ENCODE data around the gene AADACL4.

AADACL4 gene

DNA sequence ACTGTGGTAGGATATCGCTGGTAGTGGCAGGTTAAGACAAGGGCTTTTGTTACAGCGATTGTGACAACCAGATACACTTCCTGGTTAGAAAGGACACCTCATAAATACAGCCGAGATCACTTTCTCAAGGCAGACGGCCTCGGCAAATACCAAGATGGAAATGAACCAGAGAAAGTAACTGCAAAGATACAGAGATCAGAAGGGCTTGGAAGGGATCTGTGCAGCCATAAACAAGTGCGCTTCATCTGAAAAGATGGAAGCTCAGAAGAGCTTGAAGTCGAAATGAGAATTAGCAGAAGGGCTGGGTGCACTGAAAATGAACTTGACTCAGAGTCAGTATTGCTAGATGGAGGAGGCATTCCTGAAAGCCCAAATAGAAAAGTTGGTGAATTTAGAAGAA is 32.9 kb upstream of the AADACL4 start:
- TF ChIP-seq, protein P1, sequence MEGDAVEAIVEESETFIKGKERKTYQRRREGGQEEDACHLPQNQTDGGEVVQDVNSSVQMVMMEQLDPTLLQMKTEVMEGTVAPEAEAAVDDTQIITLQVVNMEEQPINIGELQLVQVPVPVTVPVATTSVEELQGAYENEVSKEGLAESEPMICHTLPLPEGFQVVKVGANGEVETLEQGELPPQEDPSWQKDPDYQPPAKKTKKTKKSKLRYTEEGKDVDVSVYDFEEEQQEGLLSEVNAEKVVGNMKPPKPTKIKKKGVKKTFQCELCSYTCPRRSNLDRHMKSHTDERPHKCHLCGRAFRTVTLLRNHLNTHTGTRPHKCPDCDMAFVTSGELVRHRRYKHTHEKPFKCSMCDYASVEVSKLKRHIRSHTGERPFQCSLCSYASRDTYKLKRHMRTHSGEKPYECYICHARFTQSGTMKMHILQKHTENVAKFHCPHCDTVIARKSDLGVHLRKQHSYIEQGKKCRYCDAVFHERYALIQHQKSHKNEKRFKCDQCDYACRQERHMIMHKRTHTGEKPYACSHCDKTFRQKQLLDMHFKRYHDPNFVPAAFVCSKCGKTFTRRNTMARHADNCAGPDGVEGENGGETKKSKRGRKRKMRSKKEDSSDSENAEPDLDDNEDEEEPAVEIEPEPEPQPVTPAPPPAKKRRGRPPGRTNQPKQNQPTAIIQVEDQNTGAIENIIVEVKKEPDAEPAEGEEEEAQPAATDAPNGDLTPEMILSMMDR (conservative IDR thresholded peaks at IDR 0.05; ENCODE audit: low read length): no peak
- DNase-seq (ENCODE audit: low read depth): no peak
- no peak overlapping the region for H3K4me3 ChIP-seq (ENCODE audit: low read length)

DNA sequence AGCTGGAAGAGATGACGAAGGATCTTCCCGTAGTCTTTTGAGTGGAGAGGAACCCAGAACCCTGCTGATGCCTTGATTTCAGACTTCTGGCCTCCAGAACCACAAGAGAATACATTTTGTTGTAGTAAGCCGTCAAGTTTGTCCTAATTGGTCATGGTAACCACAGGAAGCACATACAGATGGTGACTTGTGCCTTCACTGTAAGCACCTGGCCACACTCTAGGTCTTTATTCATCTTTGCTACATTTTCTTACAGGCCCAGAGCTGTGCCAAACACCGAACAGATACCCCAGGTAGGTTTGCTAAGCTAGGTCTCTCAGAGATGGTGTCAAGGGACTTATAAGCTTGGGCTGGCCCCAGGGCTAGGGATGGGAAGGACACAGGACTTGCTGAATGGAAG is 30.7 kb upstream of the AADACL4 start:
- DNase-seq (ENCODE audit: low read depth): no peak
- TF ChIP-seq, protein P1 (conservative IDR thresholded peaks at IDR 0.05; ENCODE audit: low read length): no peak
- no peak overlapping the region for H3K4me3 ChIP-seq (ENCODE audit: low read length)

DNA sequence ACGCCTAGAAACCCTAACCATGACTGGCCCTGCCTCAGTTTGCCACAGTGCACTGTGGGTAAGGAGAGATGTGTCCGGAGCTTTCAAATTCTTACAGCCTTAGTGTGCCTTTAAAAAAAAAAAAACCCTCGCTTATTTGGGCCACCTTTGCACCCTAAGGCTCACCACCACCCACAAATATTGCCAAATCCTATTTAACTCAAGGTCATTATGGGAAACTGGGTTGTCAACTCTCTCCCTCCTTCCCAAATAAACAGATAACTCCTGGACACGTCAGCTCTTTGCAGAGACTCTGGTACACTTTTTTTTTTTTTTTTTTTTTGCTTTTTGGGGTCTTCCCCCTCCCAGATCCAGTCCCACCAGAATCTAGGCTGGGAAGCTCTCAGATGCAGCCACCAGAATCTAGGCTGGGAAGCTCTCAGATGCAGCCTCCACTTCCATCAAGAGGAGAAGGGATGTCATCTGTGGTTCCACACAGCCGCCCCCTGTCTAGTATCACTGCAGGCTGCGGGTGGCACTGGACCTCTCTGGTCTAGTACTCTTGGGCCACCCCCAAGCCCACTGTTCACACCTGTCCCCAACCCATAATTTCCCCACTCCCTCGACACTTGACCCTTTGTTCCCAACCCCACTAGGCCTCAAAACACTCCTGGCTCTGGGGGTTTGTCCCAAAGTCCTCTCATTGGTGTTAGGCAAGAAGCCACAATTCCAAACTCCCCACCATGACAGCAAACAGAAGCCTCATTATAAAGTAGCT is 29.3 kb upstream of the AADACL4 start:
- H3K4me3 ChIP-seq (ENCODE audit: low read length): peak overlapping the region; percentile 88
- TF ChIP-seq, protein P1 (conservative IDR thresholded peaks at IDR 0.05; ENCODE audit: low read length): no peak
- no peak for DNase-seq (ENCODE audit: low read depth)

DNA sequence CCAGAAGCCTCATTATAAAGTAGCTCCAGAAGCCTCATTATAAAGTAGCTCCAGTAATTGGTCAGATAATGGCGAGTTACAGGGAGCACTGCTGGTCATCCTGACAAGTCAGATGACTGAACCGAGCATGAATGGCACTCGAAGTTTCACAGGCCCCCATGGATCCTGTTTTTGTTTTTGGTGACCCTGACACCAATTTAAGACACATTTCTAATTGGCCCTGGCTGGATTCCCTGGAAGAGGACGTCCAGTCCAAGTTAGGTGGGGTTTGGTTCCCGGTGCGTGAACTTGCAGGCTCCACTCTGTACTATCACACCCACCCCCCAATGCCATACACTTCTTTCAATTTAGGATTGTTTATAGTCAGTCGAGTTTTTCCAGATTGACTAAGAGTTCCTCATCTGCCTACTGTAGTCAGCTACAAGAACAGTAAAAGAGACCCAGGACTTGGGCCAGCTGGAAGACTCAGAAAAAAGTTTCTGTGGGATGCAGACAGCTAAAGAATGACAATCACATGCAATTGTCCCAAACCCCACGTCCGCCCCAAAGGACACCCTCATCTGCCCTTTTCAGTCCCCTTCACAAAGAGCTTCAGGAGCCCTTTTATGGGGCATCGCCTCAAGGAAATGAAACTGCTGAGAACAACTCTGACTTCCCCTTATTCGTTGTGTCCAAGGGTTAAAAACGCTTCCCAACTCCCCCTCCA is 28.6 kb upstream of the AADACL4 start:
- DNase-seq (ENCODE audit: low read depth): peak; percentile 45
- TF ChIP-seq, protein P1 (conservative IDR thresholded peaks at IDR 0.05; ENCODE audit: low read length): no peak
- peak overlapping the region; percentile 88 for H3K4me3 ChIP-seq (ENCODE audit: low read length)

DNA sequence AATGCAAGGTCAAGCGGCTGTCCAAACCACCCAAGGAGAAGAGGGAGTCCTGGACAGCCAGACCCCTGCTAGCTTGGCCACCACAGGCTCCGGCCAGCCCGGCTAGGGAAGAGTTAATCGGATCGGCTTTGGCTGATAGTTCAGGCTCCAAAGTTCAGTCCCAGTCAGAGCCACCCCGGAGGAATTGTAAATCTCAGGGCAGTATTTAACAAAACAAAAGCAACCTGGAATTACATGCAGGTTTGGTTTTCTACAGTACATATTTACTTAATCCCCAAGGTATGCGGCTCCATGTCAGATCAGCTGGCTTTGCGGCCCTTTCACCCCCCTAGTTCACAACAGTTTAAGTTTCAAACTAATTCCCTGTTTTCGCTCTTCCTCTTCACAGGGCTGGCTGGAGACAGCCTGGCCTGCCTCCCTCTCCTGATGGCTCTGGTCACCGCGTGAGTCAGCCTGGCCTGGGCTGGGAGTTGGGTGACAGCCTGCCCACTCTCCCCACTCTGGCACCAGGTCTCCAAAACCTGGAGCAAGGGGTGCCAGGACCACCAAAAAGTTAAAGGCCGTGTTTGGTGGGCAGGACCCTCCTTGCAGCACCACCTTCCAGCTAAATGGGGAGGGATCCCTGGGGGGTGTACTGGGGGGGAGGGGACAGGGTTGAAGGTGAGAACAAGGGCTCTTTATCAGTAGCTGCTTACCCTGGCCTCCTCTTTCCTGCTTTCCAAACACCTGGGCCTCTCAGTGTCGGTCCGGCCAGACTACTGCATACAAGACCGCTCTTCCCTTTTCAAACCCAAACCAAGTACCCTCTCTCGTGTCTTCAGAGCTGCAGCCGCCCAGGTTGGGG is 27.8 kb upstream of the AADACL4 start:
- H3K4me3 ChIP-seq (ENCODE audit: low read length): peak overlapping the region; percentile 88
- TF ChIP-seq, protein P1 (conservative IDR thresholded peaks at IDR 0.05; ENCODE audit: low read length): no peak
- peak; percentile 65 for DNase-seq (ENCODE audit: low read depth)

DNA sequence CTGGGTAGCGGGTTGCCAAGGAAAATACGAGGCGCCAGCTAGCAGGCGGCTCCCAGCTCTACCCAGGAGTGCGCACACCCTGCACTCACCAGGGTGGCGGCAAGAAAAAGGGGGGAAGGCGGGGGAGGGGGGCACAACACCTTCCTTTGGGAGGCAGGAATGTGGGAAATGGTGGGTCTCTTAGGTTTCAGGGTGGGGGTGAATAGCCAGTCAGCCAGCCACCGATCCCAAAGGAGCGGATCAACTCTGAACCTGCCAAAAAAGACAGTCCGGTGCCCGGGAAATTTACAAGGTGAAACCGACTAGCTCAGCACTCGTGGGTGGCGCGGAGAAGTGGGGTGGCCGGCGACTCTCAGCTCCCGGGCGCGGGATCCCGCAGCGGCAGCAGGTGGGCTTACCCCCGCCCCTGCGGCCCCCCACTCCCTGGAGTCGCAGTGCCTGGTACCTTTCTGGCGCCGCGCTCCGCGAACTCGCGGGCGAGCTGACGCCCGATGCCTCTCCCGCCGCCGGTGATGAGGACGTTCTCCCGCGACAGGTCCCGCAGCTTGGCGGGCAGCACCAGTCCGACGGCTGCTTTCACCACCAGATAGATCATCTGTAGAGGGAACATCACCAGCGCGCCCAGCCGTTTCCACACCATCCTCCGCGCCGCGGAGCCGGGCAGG is 27.0 kb upstream of the AADACL4 start:
- H3K4me3 ChIP-seq (ENCODE audit: low read length): peak overlapping the region; percentile 88
- no peak for DNase-seq (ENCODE audit: low read depth)
- TF ChIP-seq, protein P1 (conservative IDR thresholded peaks at IDR 0.05; ENCODE audit: low read length): no peak
